ENCODE measurements around the gene INVS.

- no peak for TF ChIP-seq EP300 (IDR thresholded peaks at IDR 0.05; ENCODE audit: borderline replicate concordance)
- no peak for TF ChIP-seq TAF1 (IDR thresholded peaks at IDR 0.05; ENCODE audit: low read depth)
- no peak for TF ChIP-seq REST (IDR thresholded peaks at IDR 0.05; ENCODE audit: low read depth)
- TF ChIP-seq NFIC (IDR thresholded peaks at IDR 0.05), result no peak
- TF ChIP-seq MAX (IDR thresholded peaks at IDR 0.05), result no peak
- no peak for TF ChIP-seq EGR1 (IDR thresholded peaks at IDR 0.05)
- no peak for TF ChIP-seq RAD21 (IDR thresholded peaks at IDR 0.05; ENCODE audit: low read depth)
- TF ChIP-seq TEAD4 (IDR thresholded peaks at IDR 0.05), result no peak
Measured at GRCh38 chr9:100084128-100084453, 15.0 kb upstream of the INVS start.

Data from Ishikawa (cell line).